Stimulated activated CD8-positive, alpha-beta memory T cell treated with anti-CD3 and anti-CD28 coated beads, Interleukin-12 subunit alpha, Interleukin-12 subunit beta, amount 100 ng/mL, for 24 hours (primary cell): ENCODE results near the gene BID.

Experiments
- DNase-seq: peaks from one replicate; pipeline ENCODE4 v3.0.0-alpha.2; 2020; ENCODE audit errors: extremely low read depth

Gene BID

DNA sequence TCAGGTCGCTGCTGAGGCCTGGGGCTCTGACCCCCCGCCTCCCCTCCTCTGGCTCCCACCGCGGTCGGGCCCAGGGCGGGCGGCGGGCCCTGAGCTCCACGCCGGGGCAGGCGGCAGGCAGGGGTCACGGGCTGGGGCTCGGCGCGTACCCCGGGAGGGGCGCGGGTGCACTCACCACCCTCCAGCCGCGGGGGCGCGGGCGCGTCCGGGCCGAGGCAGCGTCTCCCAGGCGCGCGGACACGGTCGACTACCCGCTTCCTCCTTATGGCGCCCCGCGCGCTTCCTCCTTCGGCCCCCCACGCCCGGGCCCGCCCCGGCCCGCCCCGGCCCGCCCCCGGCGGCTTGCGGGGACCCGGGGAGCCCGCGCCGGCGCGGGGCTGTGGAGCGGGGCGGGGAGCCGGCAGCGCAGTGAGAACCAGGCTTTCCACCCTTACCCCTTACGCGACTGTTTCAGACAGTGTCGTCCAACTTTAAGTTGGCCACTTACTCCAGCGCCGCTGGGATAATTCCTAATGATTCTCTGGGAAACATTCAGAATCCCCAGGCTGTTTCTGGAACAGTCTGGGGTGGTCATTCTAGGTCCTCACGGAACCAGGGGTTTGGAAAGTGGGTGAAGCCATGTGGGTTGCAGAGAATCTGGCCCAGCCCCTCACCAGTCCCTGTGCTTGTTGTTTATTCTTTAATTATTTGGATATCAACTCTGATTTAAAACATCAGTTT is at the start of gene BID:
Gene BID (minus strand): TSS at position 264 of the 720 bp plus-strand sequence. CDS start 24,353 bp downstream, outside the sequence.
- no peak for DNase-seq

GRCh38 chr22:17823964-17824363 is 49.7 kb upstream of the BID start:
- no peak for DNase-seq

DNA sequence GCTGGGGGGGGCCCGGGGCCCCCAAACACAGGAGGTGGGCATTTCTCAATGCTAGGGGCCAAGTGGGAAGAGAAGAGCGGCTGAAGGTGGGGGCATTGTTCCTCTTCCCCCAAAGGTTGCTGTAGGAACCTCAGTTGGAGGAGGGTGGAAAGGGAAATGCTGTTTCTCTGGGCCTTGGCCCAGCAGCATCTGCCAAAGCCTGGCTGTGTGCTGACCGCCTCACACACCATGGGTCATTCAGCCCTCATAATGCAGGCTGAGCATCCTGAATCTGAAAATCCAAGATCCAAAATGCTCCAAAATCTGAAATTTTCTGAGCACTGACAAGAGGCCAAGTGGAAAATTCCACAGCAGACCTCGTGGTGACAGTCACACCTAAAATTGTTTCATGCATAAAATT is 49.0 kb upstream of the BID start:
- no peak for DNase-seq

- DNase-seq: no peak
These were observed 47.8 kb upstream of the BID start for GRCh38 chr22:17822087-17822486.

GRCh38 chr22:17820879-17821439 is 46.7 kb upstream of the BID start:
- no peak for DNase-seq

DNA sequence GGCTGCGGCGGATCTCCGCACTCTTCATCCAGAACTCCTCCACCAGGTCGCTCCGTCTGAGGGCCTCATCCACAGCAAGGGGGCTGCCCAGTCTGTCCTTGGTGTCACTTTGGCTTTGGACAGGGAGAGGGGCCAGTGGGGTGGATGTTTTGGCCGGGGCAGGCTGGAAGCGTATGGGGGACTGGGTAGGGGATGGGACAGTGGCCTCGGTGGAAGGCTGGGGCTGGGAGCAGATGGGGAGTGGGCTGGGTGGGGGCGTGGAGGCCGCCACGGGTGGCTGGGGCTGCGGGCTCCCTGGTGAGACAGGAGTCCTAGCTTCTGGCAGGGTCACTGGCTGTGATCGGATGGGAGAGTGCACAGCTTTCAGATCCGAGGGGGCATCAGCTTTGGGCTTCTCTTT is 44.4 kb upstream of the BID start:
- DNase-seq: no peak

DNA sequence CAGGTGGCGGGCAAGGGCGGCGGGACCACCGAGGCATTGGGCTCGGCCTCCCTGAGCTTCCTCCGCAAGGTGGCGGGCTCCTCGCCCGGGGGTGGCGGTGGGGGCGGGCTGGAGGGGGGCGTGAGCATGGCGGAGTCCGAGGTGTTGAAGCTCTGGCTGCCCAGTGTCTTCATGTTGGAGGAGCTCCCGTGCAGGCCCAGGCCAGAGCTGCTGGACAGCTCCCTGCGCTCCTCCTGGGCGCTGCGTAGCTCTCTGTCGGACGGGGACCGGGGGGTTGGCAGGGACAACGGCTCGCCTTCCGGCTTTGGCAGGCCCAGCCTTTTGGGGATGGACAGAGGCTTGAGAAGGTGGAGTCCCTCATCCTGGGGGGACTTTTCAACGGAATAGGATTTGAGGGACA is 43.9 kb upstream of the BID start:
- DNase-seq: no peak

GRCh38 chr22:17817511-17818065 is 43.3 kb upstream of the BID start:
- DNase-seq: no peak

DNA sequence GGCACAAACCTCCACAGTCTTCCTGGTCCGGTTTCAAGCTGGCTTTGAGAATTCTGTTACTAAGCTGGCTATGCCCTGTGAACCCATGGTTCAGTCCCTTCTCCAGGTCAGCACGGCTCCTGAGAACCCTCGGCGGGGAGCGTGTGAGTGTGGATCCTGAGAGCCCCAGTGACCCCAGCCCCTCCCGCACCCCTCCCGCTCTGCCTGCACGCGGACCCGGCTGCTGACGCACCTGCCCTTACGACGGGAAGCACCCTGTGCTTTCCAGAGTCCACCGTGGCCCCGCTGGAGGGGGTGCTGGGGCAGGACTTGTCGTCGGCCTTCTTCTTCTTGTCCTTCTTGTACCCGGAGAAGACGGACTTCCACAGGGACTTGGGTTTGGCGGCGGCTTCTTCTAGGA is 42.8 kb upstream of the BID start:
- no peak for DNase-seq

DNA sequence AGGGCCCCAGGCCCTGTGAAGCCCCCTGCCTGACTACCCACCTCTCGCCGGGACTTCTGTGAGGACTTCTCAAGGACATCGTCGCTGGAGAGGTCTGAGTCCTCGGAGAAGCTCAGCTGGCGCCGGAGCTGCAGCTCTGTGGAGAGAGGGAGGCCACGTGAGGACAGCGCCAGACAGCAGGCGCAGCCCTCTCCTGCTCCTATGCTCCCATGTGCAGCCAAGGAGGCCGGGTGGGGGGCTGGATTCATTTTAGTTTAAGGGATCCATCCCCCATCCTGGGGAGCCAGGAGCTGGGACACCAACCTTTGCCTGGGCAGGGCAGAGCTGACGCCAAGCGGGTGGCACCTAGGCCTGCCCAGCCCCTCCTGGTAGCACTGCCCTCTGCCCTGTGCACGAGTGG is 42.4 kb upstream of the BID start:
- DNase-seq: no peak

GRCh38 chr22:17815703-17816254 is 41.5 kb upstream of the BID start:
- DNase-seq: no peak

DNA sequence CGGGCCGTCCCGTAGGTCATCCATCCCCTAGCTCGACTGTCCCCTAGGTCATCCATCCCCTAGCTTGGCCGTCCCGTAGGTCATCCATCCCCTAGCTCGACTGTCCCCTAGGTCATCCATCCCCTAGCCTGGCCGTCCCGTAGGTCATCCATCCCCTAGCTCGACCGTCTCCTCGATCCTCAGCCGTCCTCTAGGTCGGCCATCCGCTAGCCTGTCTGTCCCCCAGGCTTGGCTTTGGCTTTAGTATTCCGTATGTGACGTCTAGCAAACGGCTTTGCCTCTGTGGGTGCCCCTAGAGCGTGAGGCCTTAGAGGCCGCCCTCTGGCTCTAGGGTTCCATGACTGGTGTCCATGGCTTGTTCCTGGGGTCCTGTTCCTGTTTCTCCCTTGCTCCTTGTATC is 40.6 kb upstream of the BID start:
- no peak for DNase-seq

DNA sequence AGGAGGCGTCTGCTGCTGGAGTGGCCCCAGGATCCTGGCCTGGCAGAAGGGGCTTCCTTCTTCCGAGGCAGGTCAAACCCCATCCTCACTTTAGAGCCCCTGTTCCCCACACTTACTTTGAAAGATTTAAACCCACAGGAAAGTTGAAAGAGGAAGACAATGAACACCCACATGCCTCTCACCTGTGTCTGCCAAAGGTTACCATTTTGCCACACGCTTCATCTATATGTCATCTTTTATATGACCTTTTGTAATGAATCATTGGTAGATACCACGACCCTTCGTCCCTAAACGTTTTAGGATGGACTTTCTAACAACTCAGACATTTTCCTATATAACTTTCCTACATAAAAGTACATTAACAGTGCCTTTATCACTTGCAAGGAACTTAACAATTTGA is 39.8 kb upstream of the BID start:
- DNase-seq: no peak

- DNase-seq: no peak
These were observed 36.9 kb upstream of the BID start for GRCh38 chr22:17811119-17811518.

GRCh38 chr22:17810570-17811116 is 36.4 kb upstream of the BID start:
- no peak for DNase-seq

DNA sequence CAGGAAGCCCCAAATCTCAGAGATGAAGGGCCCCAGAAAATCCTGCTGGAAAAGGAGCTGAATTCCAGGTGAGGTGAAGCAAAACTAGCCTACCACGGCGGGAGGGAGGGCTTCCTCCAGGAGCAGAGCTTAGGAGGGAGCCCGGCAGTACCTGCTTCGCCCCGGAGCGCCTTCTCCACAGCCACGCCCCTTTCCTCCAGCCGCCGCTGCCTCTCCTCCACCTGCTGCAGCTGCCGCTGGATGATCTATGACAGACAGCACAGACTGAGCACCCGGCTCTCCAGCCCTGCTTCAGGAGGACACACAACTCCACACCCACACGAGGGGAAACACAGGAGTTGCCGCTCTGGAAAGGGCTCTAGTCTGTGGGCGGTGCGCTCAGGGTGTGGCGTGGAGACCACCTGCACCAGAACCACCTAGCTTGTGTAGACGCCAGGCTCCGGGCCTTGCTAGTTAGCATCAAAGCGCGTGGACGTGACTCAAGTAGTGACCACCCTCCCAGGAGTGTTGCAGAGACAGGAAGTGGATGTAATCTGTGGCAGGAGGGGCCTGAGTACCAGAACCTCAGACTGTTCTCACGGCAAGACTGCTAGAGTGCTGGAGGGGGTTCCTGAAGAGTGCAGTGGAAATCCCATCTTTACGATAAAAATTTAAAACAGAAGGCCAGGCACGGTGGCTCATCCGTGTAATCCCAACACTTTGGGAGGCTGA is 34.6 kb upstream of the BID start:
- DNase-seq: no peak

GRCh38 chr22:17807578-17808410 is 33.5 kb upstream of the BID start:
- DNase-seq: no peak

GRCh38 chr22:17807086-17807485 is 32.8 kb upstream of the BID start:
- no peak for DNase-seq

DNA sequence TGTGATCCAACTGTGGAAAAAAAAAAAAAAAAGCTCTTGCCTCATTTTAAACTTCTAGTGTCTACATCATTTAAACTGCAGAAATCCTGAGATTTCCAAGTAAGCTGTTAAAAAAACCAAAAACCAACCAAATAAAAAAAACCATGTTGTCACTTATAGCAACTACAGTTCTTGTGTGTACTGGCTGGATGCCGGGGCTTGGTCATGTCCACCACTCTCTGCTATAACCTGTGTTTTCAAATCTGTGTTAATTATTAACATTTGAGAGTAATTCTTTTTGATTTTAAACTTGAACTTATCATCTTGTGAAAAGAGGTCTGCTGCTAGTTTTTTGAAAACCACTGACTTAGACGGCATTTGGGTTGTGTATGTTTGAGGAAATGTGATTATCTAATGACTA is 32.2 kb upstream of the BID start:
- DNase-seq: no peak

- no peak for DNase-seq
These were observed 30.2 kb upstream of the BID start for GRCh38 chr22:17804331-17805080.
